ENCODE results near the gene ARID1A. TPM values are rescaled to one million over a fixed set of nuclear protein-coding genes. Genes with fewer than 3 reads are reported as not detected.

Gene ARID1A
- total and polyA plus RNA-seq, 9 of the 15 experiments (the other 6 are each of a cell fraction or from before 2014, with no cell fraction given), result 8.3 to 88.3 (median 22.5) TPM

GRCh38 chr1:26788836-26789611, 93.2 kb downstream of the ARID1A start (continued):
- TF ChIP-seq NKRF (IDR thresholded peaks at IDR 0.05; ENCODE audit: borderline replicate concordance), result peak; percentile 65; the same call in 1 of the 2 replicates
- TF ChIP-seq TRIM24 (IDR thresholded peaks at IDR 0.05), result 0 out of 4 replicates have a peak, but pooled peaks of 1 of the 2 experiments have one; percentile 5
- TF ChIP-seq HDGF (IDR thresholded peaks at IDR 0.05), result peak; percentile 95; the same call in 1 of the 2 replicates
- TF ChIP-seq SIN3B (IDR thresholded peaks at IDR 0.05; ENCODE audit: low read depth), result no peak
- TF ChIP-seq BRCA1 (IDR thresholded peaks at IDR 0.05), result no peak
- no peak for TF ChIP-seq BRCA1 (CRISPR knock-in tag; IDR thresholded peaks at IDR 0.05)
- peak; percentile 72 for TF ChIP-seq MYC (IDR thresholded peaks at IDR 0.05; ENCODE audit: low read depth, low read length)
- TF ChIP-seq MYC (CRISPR knock-in tag; IDR thresholded peaks at IDR 0.05; ENCODE audit: borderline replicate concordance, low read depth), result no peak
- peak; percentile 47 for TF ChIP-seq EP300 (IDR thresholded peaks at IDR 0.05; ENCODE audit: low read length)
- no peak for TF ChIP-seq CBFA2T3 (IDR thresholded peaks at IDR 0.05)
- TF ChIP-seq, protein P1, sequence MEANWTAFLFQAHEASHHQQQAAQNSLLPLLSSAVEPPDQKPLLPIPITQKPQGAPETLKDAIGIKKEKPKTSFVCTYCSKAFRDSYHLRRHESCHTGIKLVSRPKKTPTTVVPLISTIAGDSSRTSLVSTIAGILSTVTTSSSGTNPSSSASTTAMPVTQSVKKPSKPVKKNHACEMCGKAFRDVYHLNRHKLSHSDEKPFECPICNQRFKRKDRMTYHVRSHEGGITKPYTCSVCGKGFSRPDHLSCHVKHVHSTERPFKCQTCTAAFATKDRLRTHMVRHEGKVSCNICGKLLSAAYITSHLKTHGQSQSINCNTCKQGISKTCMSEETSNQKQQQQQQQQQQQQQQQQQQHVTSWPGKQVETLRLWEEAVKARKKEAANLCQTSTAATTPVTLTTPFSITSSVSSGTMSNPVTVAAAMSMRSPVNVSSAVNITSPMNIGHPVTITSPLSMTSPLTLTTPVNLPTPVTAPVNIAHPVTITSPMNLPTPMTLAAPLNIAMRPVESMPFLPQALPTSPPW (CRISPR knock-in tag; IDR thresholded peaks at IDR 0.05), result peak; percentile 98
- 0 out of 2 replicates have a peak, but pooled peaks have one; percentile 43 for TF ChIP-seq ETV1 (tag; conservative IDR thresholded peaks at IDR 0.05; ENCODE audit: low read depth)
- peak; percentile 39 for TF ChIP-seq NFIC (IDR thresholded peaks at IDR 0.05)
- peak; percentile 57; the same call in 1 of the 2 replicates for TF ChIP-seq KLF16 (IDR thresholded peaks at IDR 0.05)
- peak; percentile 22; the same call in 1 of the 2 replicates for TF ChIP-seq MAFK (IDR thresholded peaks at IDR 0.05; ENCODE audit: low read length)
- TF ChIP-seq EGR1 (conservative IDR thresholded peaks at IDR 0.05), result no peak
- TF ChIP-seq ZNF146 (CRISPR knock-in tag; IDR thresholded peaks at IDR 0.05; ENCODE audit: unreplicated experiment), result no peak
- peak; percentile 94 for TF ChIP-seq ZSCAN29 (IDR thresholded peaks at IDR 0.05)
- TF ChIP-seq YY1 (IDR thresholded peaks at IDR 0.05; ENCODE audit: borderline replicate concordance in 1 of 3, control insufficient read depth in 1 of 3, extremely low read depth in 1 of 3, insufficient read depth in 3 of 3, insufficient read length in 1 of 3, insufficient replicate concordance in 2 of 3, low read depth in 1 of 3, low read length in 2 of 3), result peak in 2 of 3 experiments; percentile 39 to 48
- TF ChIP-seq ESRRA (IDR thresholded peaks at IDR 0.05; ENCODE audit: borderline replicate concordance, low read depth), result 0 out of 2 replicates have a peak, but pooled peaks have one; percentile 31
- no peak for TF ChIP-seq ATF3 (IDR thresholded peaks at IDR 0.05)
- 0 out of 2 replicates have a peak, but pooled peaks have one; percentile 16 for TF ChIP-seq ATF3 (CRISPR knock-in tag; conservative IDR thresholded peaks at IDR 0.05)
- TF ChIP-seq LARP7 (IDR thresholded peaks at IDR 0.05), result 0 out of 2 replicates have a peak, but pooled peaks have one; percentile 71

Data from K562 (cell line).